B cell (primary cell): ENCODE measurements around the gene GSG1L.

Experiments
- CTCF ChIP-seq: fragments of 200-600 bp; IDR thresholded peaks from one replicate; pipeline ENCODE4 v1.8.0; 2022; ENCODE audit warnings: antibody characterized with exemption, mild to moderate bottlenecking
- EZH2 ChIP-seq: IDR thresholded peaks from 2 replicates; pipeline ENCODE4 v1.6.1; 2012; ENCODE audit warnings: borderline replicate concordance, low read depth, mild to moderate bottlenecking, moderate library complexity, low read length; ENCODE audit not compliant: insufficient read depth, poor library complexity, severe bottlenecking

GRCh38 chr16:28072087-28072486, 8.6 kb upstream of the GSG1L start:
- no peak for TF ChIP-seq CTCF
- no peak for TF ChIP-seq EZH2
